GM19455 (cell line): ENCODE data around the gene ZBTB39.

Source experiments
- ATAC-seq: cut with Tn5 transposase; IDR thresholded peaks from one replicate; pipeline ENCODE4 v1.9.1; 2021; ENCODE audit not compliant: unreplicated experiment

ZBTB39 gene

DNA sequence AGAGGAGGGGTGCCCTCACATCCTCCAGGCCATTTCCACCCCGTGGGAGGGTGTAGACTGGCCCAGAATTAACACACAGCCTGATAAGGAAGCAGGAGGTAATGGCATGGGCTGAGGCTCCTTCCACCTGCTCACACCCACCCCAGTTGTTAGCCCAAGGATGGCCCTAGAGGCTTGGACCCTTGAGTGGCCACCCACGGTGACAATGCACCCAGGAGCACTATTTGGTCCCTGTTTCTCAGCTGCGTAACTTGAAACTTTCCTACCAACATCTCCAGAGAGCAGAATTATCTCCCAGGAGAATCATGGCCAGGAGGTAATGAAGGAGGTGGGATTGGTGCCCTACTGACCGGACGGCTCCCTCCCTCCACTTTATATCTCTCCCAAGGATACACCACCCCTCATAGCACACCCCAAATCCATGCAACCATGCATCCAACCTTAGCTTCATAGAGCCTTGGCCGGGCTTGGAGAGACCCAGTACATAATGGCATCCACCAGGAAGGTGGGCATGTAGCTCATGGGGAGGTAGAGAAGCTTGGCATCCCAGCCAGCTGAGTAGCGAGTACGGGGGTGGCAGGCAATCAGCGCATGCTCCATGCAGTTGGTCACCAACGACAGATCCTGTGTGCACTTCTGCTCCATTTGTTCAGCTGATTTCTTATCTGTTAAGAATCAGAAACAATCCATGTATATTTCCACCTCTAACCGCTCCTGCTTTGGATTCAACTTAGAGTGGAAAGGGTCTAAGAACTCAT is 54.6 kb downstream of the ZBTB39 start:
- ATAC-seq = no peak

DNA sequence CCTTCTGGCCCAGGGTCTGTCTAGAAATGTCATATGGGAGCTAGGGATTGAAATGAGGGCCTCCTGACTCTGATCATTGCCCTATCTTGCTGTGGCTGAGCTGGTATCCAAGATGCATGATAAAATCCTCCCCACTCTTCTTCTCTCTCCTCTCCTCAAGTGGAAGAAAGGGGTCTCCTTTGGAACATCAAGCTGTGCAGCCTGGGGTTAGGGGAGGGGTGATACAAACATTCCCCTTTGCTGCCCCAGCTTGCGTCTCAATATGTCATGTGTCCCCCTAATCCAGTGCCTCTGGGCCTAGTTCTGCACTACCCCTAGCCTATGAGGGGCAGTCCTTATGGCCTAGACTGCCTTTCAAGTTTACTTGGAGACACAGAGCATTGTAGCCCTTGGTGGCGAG is 57.5 kb downstream of the ZBTB39 start:
- no peak for ATAC-seq
